Upper lobe of left lung (tissue), 4 donors: ENCODE results near the gene CAMK2B.

ENCODE experiments used
- POLR2AphosphoS5 ChIP-seq, 2 donors: sonication (generic); formaldehyde crosslinking; IDR thresholded peaks; one replicate each; pipeline ENCODE4 v1.5.1; 2017; ENCODE audit warnings: antibody characterized with exemption in 2 of 2
- TF ChIP-seq, protein P1 (sequence below), 6 experiments: fragments of 450-650 bp in 4 of 6; fragments of 200-600 bp in 2 of 6; sonication (generic) in 2 of 6; IDR thresholded peaks; one replicate each; pipeline ENCODE4 v1.5.1; 2016 to 2019; ENCODE audit warnings: antibody characterized with exemption in 6 of 6

GRCh38 chr7:44251881-44252280 lies 73.5 kb downstream of the CAMK2B start:
- TF ChIP-seq, protein P1, sequence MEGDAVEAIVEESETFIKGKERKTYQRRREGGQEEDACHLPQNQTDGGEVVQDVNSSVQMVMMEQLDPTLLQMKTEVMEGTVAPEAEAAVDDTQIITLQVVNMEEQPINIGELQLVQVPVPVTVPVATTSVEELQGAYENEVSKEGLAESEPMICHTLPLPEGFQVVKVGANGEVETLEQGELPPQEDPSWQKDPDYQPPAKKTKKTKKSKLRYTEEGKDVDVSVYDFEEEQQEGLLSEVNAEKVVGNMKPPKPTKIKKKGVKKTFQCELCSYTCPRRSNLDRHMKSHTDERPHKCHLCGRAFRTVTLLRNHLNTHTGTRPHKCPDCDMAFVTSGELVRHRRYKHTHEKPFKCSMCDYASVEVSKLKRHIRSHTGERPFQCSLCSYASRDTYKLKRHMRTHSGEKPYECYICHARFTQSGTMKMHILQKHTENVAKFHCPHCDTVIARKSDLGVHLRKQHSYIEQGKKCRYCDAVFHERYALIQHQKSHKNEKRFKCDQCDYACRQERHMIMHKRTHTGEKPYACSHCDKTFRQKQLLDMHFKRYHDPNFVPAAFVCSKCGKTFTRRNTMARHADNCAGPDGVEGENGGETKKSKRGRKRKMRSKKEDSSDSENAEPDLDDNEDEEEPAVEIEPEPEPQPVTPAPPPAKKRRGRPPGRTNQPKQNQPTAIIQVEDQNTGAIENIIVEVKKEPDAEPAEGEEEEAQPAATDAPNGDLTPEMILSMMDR (IDR thresholded peaks at IDR 0.05), result no peak
- no peak for TF ChIP-seq POLR2AphosphoS5 (IDR thresholded peaks at IDR 0.05)
